ENCODE measurements around the gene QPCT.

- TF ChIP-seq CTCF (IDR thresholded peaks at IDR 0.05), result no peak
- TF ChIP-seq POLR2A (IDR thresholded peaks at IDR 0.05), result no peak
Measured at GRCh38 chr2:37349231-37349860, 4.9 kb downstream of the QPCT start.

Measured in heart left ventricle (tissue), 13 donors.